Measurements from ENCODE around the gene CEMIP. TPM values are rescaled to one million over a fixed set of nuclear protein-coding genes. Genes with fewer than 3 reads are reported as not detected.

Gene CEMIP
- total and polyA plus RNA-seq, 2 of the 13 experiments (the other 11 are each of a cell fraction or from before 2014, with no cell fraction given) = 4.3 to 28.5 TPM

DNA sequence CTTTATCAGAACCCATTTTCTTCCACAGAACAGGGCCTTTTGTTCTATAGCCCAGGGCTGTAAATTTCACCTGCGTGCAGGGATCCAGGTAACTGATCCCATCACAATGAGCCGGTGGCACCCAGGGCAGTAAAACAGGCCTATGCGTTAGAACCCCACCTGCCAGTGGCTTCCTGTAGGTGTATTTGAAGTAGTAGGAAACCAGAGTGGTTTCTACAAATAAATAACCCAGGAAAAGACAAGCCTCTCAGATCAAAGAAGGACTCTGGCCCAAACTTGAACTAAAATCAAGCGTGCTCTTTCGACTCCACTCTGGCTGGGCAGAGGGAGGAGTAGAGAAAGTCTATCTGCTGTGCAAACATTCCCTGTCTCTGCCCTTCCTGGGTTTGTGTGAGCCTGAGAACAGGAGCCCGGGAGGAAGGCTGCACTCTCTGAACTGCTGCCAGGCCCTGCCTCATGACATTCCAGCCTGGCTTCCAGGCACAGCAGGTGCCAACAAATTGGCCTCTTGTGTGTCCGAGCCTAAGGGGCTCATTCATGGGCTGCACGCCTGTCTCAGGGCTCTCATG lies 77.7 kb downstream of the CEMIP start (continued):
- TF ChIP-seq ZNF382 (CRISPR knock-in tag; IDR thresholded peaks at IDR 0.05; ENCODE audit: borderline replicate concordance) (no peak), MTF1 (CRISPR knock-in tag; IDR thresholded peaks at IDR 0.05) (no peak), ZNF335 (CRISPR knock-in tag; IDR thresholded peaks at IDR 0.05) (no peak), ZNF674 (CRISPR knock-in tag; IDR thresholded peaks at IDR 0.05; ENCODE audit: low read depth) (no peak), CHCHD3 (CRISPR knock-in tag; IDR thresholded peaks at IDR 0.05) (no peak), ZNF878 (CRISPR knock-in tag; IDR thresholded peaks at IDR 0.05) (no peak), RBAK (CRISPR knock-in tag; IDR thresholded peaks at IDR 0.05) (no peak), ZBTB3 (CRISPR knock-in tag; IDR thresholded peaks at IDR 0.05; ENCODE audit: borderline replicate concordance, low read depth) (0 out of 2 replicates have a peak, but pooled peaks have one; percentile 41), EED (CRISPR knock-in tag; IDR thresholded peaks at IDR 0.05) (no peak), PRDM10 (CRISPR knock-in tag; IDR thresholded peaks at IDR 0.05; ENCODE audit: low read depth) (peak; percentile 74), SMAD3 (CRISPR knock-in tag; IDR thresholded peaks at IDR 0.05) (no peak), MIER2 (CRISPR knock-in tag; IDR thresholded peaks at IDR 0.05) (peak; percentile 82), ZBTB26 (CRISPR knock-in tag; IDR thresholded peaks at IDR 0.05; ENCODE audit: borderline replicate concordance) (no peak), NONO (IDR thresholded peaks at IDR 0.05) (no peak), NONO (CRISPR knock-in tag; conservative IDR thresholded peaks at IDR 0.05) (peak; percentile 66), PRPF4 (IDR thresholded peaks at IDR 0.05; ENCODE audit: low read depth, low read length, poor library complexity, severe bottlenecking) (no peak), ZNF17 (CRISPR knock-in tag; IDR thresholded peaks at IDR 0.05) (no peak), GABPA (IDR thresholded peaks at IDR 0.05; ENCODE audit: low read depth, low read length) (no peak), GABPA (CRISPR knock-in tag; IDR thresholded peaks at IDR 0.05; ENCODE audit: low read depth) (0 out of 2 replicates have a peak, but pooled peaks have one; percentile 44), NFE2L1 (CRISPR knock-in tag; IDR thresholded peaks at IDR 0.05; ENCODE audit: borderline replicate concordance) (no peak), RAD51 (IDR thresholded peaks at IDR 0.05; ENCODE audit: borderline replicate concordance) (no peak), ZNF263 (CRISPR knock-in tag; IDR thresholded peaks at IDR 0.05) (peak; percentile 90), PHF21A (CRISPR knock-in tag; IDR thresholded peaks at IDR 0.05) (peak; percentile 94), RBM22 (optimal IDR thresholded peaks at IDR 0.05; ENCODE audit: low read length) (no peak), ZNF850 (CRISPR knock-in tag; conservative IDR thresholded peaks at IDR 0.05) (no peak), TOPORS (CRISPR knock-in tag; IDR thresholded peaks at IDR 0.05) (0 out of 2 replicates have a peak, but pooled peaks have one; percentile 21), DMAP1 (CRISPR knock-in tag; IDR thresholded peaks at IDR 0.05) (0 out of 2 replicates have a peak, but pooled peaks have one; percentile 30), ZBTB20 (CRISPR knock-in tag; IDR thresholded peaks at IDR 0.05; ENCODE audit: borderline replicate concordance, low read depth) (no peak), ZNF530 (CRISPR knock-in tag; IDR thresholded peaks at IDR 0.05; ENCODE audit: low read depth) (no peak), ZNF83 (CRISPR knock-in tag; IDR thresholded peaks at IDR 0.05; ENCODE audit: borderline replicate concordance) (no peak)
